Mesendoderm (in vitro differentiated cells): Measurements from ENCODE around the gene RAD18.

Source experiments
- DNase-seq: peaks from one replicate; pipeline ENCODE4 v3.0.0; 2013
- H2AK5ac ChIP-seq: 2 replicates; pipeline ENCODE4 v1.6.1; 2013; ENCODE audit warnings: low read length, inconsistent platforms
- H2BK120ac ChIP-seq: 2 replicates; pipeline ENCODE4 v1.6.1; 2013; ENCODE audit warnings: low read depth, mild to moderate bottlenecking, low read length, moderate library complexity, mixed read lengths
- H2BK15ac ChIP-seq: replicated peaks from 2 replicates; pipeline ENCODE4 v1.6.1; 2013; ENCODE audit warnings: low read depth, mild to moderate bottlenecking, moderate library complexity
- H2BK5ac ChIP-seq: 2 replicates; pipeline ENCODE4 v1.6.1; 2013; ENCODE audit warnings: low read length, inconsistent platforms
- H3K18ac ChIP-seq: 2 replicates; pipeline ENCODE4 v1.6.1; 2013; ENCODE audit warnings: mild to moderate bottlenecking, low read length, mixed read lengths
- H3K23ac ChIP-seq: one replicate; pipeline ENCODE4 v1.6.1; 2013; ENCODE audit warnings: low read length
- H3K27ac ChIP-seq: 2 replicates; pipeline ENCODE4 v1.5.1; 2013; ENCODE audit warnings: low read depth, mild to moderate bottlenecking, inconsistent platforms, low read length, moderate library complexity
- H3K27me3 ChIP-seq: 2 replicates; pipeline ENCODE4 v1.6.1; 2013; ENCODE audit warnings: low read length, control low read depth, mild to moderate bottlenecking, inconsistent platforms; ENCODE audit not compliant: insufficient read depth, poor library complexity
- H3K36me3 ChIP-seq: 2 replicates; pipeline ENCODE4 v1.6.1; 2013; ENCODE audit warnings: low read length, inconsistent platforms; ENCODE audit not compliant: control insufficient read depth, insufficient read depth
- H3K4ac ChIP-seq: one replicate; pipeline ENCODE4 v1.6.1; 2013; ENCODE audit warnings: low read depth, mild to moderate bottlenecking, low read length, moderate library complexity
- H3K4me1 ChIP-seq: 2 replicates; pipeline ENCODE4 v1.6.1; 2013; ENCODE audit warnings: low read depth, low read length, inconsistent platforms; ENCODE audit not compliant: control insufficient read depth
- H3K4me2 ChIP-seq: 2 replicates; pipeline ENCODE4 v1.6.1; 2013; ENCODE audit warnings: low read length
- H3K4me3 ChIP-seq: 2 replicates; pipeline ENCODE4 v1.5.1; 2013; ENCODE audit warnings: mild to moderate bottlenecking, low read length
- H3K56ac ChIP-seq: one replicate; pipeline ENCODE4 v1.6.1; 2013; ENCODE audit warnings: low read length
- H3K79me1 ChIP-seq: 2 replicates; pipeline ENCODE4 v1.6.1; 2013; ENCODE audit warnings: low read length, inconsistent platforms
- H3K79me2 ChIP-seq: 2 replicates; pipeline ENCODE4 v1.6.1; 2013; ENCODE audit warnings: mild to moderate bottlenecking, low read length; ENCODE audit not compliant: control insufficient read depth, insufficient read depth
- H3K9ac ChIP-seq: 2 replicates; pipeline ENCODE4 v1.6.1; 2013; ENCODE audit warnings: low read length, inconsistent platforms
- H4K5ac ChIP-seq: one replicate; pipeline ENCODE4 v1.6.1; 2013; ENCODE audit warnings: low read length
- H4K8ac ChIP-seq: one replicate; pipeline ENCODE4 v1.6.1; 2013; ENCODE audit warnings: low read depth, mild to moderate bottlenecking, control low read depth, low read length, moderate library complexity
- WGBS: extraction: QIAGEN DNeasy Blood & Tissue Kit; methylation state at CpG from one replicate; pipeline ENCODE4 v1.1.7; 2013; ENCODE audit warnings: low lambda C conversion rate, missing lambda C conversion rate; ENCODE audit not compliant: insufficient coverage; ENCODE audit errors: extremely low coverage; 5-methylcytosine and 5-hydroxymethylcytosine counted together

Gene RAD18

DNA sequence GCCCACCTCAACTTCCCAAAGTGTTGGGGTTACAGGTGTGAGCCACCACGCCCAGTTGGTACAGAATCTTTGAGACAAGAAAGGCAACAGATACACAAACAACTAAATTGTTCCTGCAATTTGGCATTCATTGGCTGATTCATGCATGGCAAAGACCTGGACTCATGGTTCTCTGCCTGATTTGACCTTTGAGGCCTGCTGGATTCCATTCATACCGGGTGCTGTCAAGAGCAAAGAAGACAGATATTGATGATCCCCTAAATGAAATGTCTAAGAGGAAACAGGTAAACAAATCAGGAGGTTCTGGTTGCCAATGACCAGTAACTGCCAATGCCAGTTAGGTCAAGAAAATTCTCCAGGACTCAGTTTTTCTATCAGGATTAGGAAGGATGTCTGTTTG is 43.9 kb upstream of the RAD18 start:
- Histone ChIP-seq H3K23ac (no peak overlapping the region), H2BK120ac (no peak overlapping the region), H2BK5ac (no peak overlapping the region), H3K9ac (no peak overlapping the region), H3K4ac (no peak overlapping the region), H3K18ac (no peak overlapping the region), H2BK15ac (no peak overlapping the region), H4K8ac (no peak overlapping the region), H3K27ac (no peak overlapping the region), H3K4me1 (no peaks in the 10 kb centered on the region), H3K27me3 (no peaks in the 10 kb centered on the region), H3K56ac (no peak overlapping the region), H4K5ac (no peak overlapping the region), H3K79me2 (no peaks in the 10 kb centered on the region), H3K36me3 (no peaks in the 10 kb centered on the region), H3K4me2 (no peak overlapping the region), H2AK5ac (no peak overlapping the region), H3K4me3 (no peak overlapping the region), H3K79me1 (no peaks in the 10 kb centered on the region)
- WGBS: no CpG with 5 or more reads among the region's 2 CpGs
- no peak for DNase-seq

DNA sequence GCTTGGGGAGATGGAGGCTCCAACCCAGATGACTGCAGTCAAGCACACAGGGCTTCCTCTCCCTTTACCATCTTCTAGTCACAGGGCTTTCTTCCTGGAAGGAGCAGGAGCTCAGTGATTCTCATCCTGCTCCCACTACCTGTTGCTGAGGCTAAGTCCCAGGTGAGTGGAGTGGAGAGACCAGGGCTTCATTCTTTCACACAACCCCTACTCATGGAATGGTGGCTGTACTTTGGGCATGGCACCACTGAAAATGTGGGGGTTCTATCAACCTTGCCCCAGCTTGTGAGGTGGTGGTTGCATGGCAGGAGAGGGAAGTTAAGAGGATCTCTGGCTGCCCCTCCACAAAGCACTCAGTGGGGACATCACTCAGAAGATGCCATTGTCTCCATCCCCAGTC is 36.8 kb upstream of the RAD18 start:
- Histone ChIP-seq H3K79me2 (no peaks in the 10 kb centered on the region), H3K79me1 (no peaks in the 10 kb centered on the region), H3K9ac (no peak overlapping the region), H3K18ac (no peak overlapping the region), H3K27ac (no peak overlapping the region), H3K4me3 (no peak overlapping the region), H3K56ac (no peak overlapping the region), H2BK5ac (no peak overlapping the region), H3K4me2 (no peak overlapping the region), H3K4me1 (no peaks in the 10 kb centered on the region), H3K27me3 (no peaks in the 10 kb centered on the region), H4K5ac (no peak overlapping the region), H4K8ac (no peak overlapping the region), H3K4ac (no peak overlapping the region), H2BK120ac (no peak overlapping the region), H3K36me3 (no peaks in the 10 kb centered on the region), H2BK15ac (no peak overlapping the region), H3K23ac (no peak overlapping the region), H2AK5ac (no peak overlapping the region)
- no peak for DNase-seq

DNA sequence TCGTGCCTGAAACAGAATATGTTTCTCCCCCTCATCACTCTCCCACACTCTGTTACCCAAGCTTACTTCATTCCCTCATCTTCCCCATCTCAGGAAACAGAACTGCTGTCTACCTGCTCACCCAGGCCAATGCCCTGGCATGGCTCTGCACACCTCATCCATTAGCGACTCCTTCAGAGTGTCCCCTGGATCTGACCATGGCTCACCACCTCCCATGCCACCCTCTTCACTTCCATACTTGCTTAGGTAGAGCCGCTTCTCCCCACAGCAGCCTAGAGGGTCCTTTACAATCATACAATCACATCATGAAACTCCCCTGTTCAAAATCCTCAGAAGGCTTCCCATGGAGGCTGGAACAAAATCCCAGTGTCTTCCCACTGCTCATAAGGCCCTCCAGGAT is 33.9 kb upstream of the RAD18 start:
- no peak overlapping the region for H3K9ac ChIP-seq
- no peak overlapping the region for H3K27ac ChIP-seq
- no peak overlapping the region for H4K8ac ChIP-seq
- no peaks in the 10 kb centered on the region for H3K79me1 ChIP-seq
- no peak overlapping the region for H3K4me2 ChIP-seq
- no peak overlapping the region for H4K5ac ChIP-seq
- H3K27me3 ChIP-seq: no peaks in the 10 kb centered on the region
- H2BK5ac ChIP-seq: no peak overlapping the region
- H2BK15ac ChIP-seq: no peak overlapping the region
- no peak overlapping the region for H2AK5ac ChIP-seq
- no peak overlapping the region for H3K4me3 ChIP-seq
- WGBS: no CpG with 5 or more reads among the region's 3 CpGs
- H3K56ac ChIP-seq: no peak overlapping the region
- no peaks in the 10 kb centered on the region for H3K79me2 ChIP-seq
- H3K4me1 ChIP-seq: no peaks in the 10 kb centered on the region
- DNase-seq: no peak
- H3K23ac ChIP-seq: no peak overlapping the region
- H3K4ac ChIP-seq: no peak overlapping the region
- no peak overlapping the region for H3K18ac ChIP-seq
- H2BK120ac ChIP-seq: no peak overlapping the region
- H3K36me3 ChIP-seq: no peaks in the 10 kb centered on the region

DNA sequence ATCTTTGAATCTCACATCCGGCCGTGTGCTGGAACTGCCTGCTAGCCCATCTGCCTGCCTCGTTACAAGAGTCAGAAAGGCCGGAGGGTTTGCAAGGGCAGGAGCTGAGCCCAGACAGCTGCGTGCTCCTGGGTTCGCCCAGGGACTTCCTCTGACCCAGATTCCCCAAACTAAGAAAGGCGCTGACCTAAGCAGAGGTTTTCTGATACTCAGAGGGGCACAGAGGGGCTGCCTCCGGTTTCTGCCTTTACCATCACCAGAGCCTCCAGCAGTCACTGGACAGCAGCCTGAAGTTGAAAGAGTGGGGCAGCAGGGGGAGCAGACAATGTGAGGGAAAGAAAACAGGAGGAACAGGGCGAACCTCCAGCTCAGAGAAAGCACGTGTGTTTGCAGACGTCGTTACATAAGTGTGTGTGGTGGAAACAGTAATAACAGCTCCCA is 33.4 kb upstream of the RAD18 start:
- no peaks in the 10 kb centered on the region for H3K27me3 ChIP-seq
- no peak overlapping the region for H3K9ac ChIP-seq
- H3K18ac ChIP-seq: no peak overlapping the region
- no peaks in the 10 kb centered on the region for H3K79me1 ChIP-seq
- no peak overlapping the region for H2BK15ac ChIP-seq
- peak; percentile 54 for DNase-seq
- WGBS: no CpG with 5 or more reads among the region's 12 CpGs
- no peak overlapping the region for H3K4me2 ChIP-seq
- no peak overlapping the region for H3K4ac ChIP-seq
- no peaks in the 10 kb centered on the region for H3K4me1 ChIP-seq
- H4K5ac ChIP-seq: no peak overlapping the region
- H3K36me3 ChIP-seq: no peaks in the 10 kb centered on the region
- no peaks in the 10 kb centered on the region for H3K79me2 ChIP-seq
- H3K23ac ChIP-seq: no peak overlapping the region
- no peak overlapping the region for H3K27ac ChIP-seq
- H4K8ac ChIP-seq: no peak overlapping the region
- no peak overlapping the region for H2BK120ac ChIP-seq
- H2AK5ac ChIP-seq: no peak overlapping the region
- no peak overlapping the region for H2BK5ac ChIP-seq
- no peak overlapping the region for H3K56ac ChIP-seq
- no peak overlapping the region for H3K4me3 ChIP-seq

DNA sequence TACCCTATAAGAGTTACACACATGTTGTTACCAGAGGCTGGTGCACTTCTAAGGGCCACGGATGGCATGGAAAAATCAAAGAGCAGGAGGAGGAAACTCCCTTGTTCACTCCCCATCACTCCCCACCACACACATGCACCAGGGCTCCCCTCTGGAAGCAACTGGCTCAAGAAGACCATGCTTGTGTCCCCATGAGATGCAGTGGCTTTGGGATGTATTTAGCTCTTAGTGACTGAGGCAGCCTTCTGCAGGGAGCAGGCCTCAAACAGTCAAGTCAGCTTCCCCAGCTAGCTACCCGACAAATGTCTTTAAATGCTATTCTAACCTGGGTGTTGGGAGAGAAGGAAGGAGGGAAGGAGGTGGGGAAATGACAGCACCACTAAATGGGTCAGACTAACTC is 32.9 kb upstream of the RAD18 start:
- Histone ChIP-seq H3K9ac (no peak overlapping the region), H3K4ac (no peak overlapping the region), H2BK15ac (no peak overlapping the region), H3K79me2 (no peaks in the 10 kb centered on the region), H3K27me3 (no peaks in the 10 kb centered on the region), H3K4me1 (no peaks in the 10 kb centered on the region), H3K18ac (no peak overlapping the region), H2AK5ac (no peak overlapping the region), H3K4me3 (no peak overlapping the region), H3K79me1 (no peaks in the 10 kb centered on the region), H3K23ac (no peak overlapping the region), H2BK5ac (no peak overlapping the region), H3K27ac (no peak overlapping the region), H3K4me2 (no peak overlapping the region), H2BK120ac (no peak overlapping the region), H3K36me3 (no peaks in the 10 kb centered on the region), H3K56ac (no peak overlapping the region), H4K5ac (no peak overlapping the region), H4K8ac (no peak overlapping the region)
- DNase-seq: no peak
- no CpG with 5 or more reads among the region's 2 CpGs for WGBS

DNA sequence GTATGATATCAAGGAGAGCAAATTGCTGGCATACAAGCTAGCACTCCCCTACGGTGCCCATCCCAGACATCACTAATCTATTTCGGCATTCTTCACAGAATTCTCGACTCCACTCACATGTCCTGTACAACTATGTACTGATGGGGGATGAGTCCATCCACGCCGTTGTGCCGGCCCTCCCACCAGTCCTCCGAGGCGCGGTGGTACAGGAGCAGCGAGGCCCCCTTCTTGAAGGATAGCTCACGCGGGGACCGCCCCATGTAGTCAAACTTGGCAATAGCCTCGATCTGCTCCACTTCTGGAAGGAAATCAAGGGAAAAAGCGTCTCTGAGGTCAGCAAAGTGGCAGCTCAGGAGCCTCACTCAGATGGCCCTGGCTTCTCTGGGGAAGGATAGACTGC is 31.0 kb upstream of the RAD18 start:
- no peaks in the 10 kb centered on the region for H3K27me3 ChIP-seq
- H3K27ac ChIP-seq: no peak overlapping the region
- no peak overlapping the region for H4K8ac ChIP-seq
- H3K4me1 ChIP-seq: no peaks in the 10 kb centered on the region
- H3K36me3 ChIP-seq: no peaks in the 10 kb centered on the region
- no peak overlapping the region for H3K4ac ChIP-seq
- H3K79me1 ChIP-seq: no peaks in the 10 kb centered on the region
- DNase-seq: no peak
- no peak overlapping the region for H3K4me2 ChIP-seq
- no peak overlapping the region for H2AK5ac ChIP-seq
- H3K56ac ChIP-seq: no peak overlapping the region
- no peak overlapping the region for H3K4me3 ChIP-seq
- WGBS: no CpG with 5 or more reads among the region's 15 CpGs
- H3K18ac ChIP-seq: no peak overlapping the region
- H3K9ac ChIP-seq: no peak overlapping the region
- no peak overlapping the region for H3K23ac ChIP-seq
- no peak overlapping the region for H2BK5ac ChIP-seq
- no peak overlapping the region for H2BK15ac ChIP-seq
- no peak overlapping the region for H4K5ac ChIP-seq
- no peak overlapping the region for H2BK120ac ChIP-seq
- no peaks in the 10 kb centered on the region for H3K79me2 ChIP-seq
